Tibial nerve (tissue), 4 donors: Measurements from ENCODE around the gene COL9A3. TPM values are rescaled to one million over a fixed set of nuclear protein-coding genes. Genes with fewer than 3 reads are reported as not detected.

Source experiments
- DNase-seq, 2 donors: peaks; one replicate each; pipeline ENCODE4 v3.0.0-alpha.2; 2019; ENCODE audit warnings: low spot score in 2 of 2
- H3K27ac ChIP-seq, 4 donors: fragments of 200-600 bp; sonication (generic) in 3 of 4; one replicate each; pipeline ENCODE4 v1.5.1; 2017 to 2019; ENCODE audit warnings: mild to moderate bottlenecking in 1 of 4
- H3K27me3 ChIP-seq, 2 donors: fragments of 200-600 bp; sonication (generic) in 1 of 2; one replicate each; pipeline versions ENCODE4 v1.5.1 to v1.6.0; 2017 to 2019
- H3K36me3 ChIP-seq, 3 donors: fragments of 200-600 bp; sonication (generic); one replicate each; pipeline ENCODE4 v1.5.1; 2018 to 2019
- H3K4me1 ChIP-seq, 4 donors: fragments of 200-600 bp; sonication (generic) in 3 of 4; one replicate each; pipeline ENCODE4 v1.5.1; 2017 to 2019
- H3K4me3 ChIP-seq, 4 donors: fragments of 200-600 bp; sonication (generic) in 3 of 4; one replicate each; pipeline ENCODE4 v1.5.1; 2017 to 2019; ENCODE audit warnings: mild to moderate bottlenecking in 1 of 4, moderate library complexity in 1 of 4
- H3K9me3 ChIP-seq, 4 donors: fragments of 200-600 bp; sonication (generic) in 3 of 4; one replicate each; pipeline ENCODE4 v1.5.1; 2017 to 2019
- EP300 ChIP-seq, 2 donors: sonication (generic); formaldehyde crosslinking; IDR thresholded peaks; one replicate each; pipeline ENCODE4 v1.6.1; 2017; ENCODE audit warnings: antibody characterized with exemption in 2 of 2, mild to moderate bottlenecking in 1 of 2
- POLR2A ChIP-seq, 2 donors: fragments of 450-650 bp; IDR thresholded peaks; one replicate each; pipeline ENCODE4 v1.6.1; 2017; ENCODE audit warnings: antibody characterized with exemption in 2 of 2, mild to moderate bottlenecking in 2 of 2, moderate library complexity in 2 of 2
- WGBS, 2 donors: methylation state at CpG; one replicate each; pipeline ENCODE4 v1.1.5; 2018; 5-methylcytosine and 5-hydroxymethylcytosine counted together
- total RNA-seq, 4 donors: library from RNA; depleted of rRNA; stranded (reverse); fragments of >200 nt; gene quantifications; one replicate each; pipeline ENCODE4 v1.1.0, GENCODE V29; 2016
- TF ChIP-seq, protein P1 (sequence below), 5 experiments: fragments of 200-600 bp in 3 of 5; fragments of 450-650 bp in 2 of 5; sonication (generic) in 3 of 5; IDR thresholded peaks; one replicate each; pipeline ENCODE4 v1.5.1; 2016 to 2019; ENCODE audit warnings: antibody characterized with exemption in 5 of 5, mild to moderate bottlenecking in 3 of 5, moderate library complexity in 2 of 5

The COL9A3 gene
- total RNA-seq, 4 donors from 2014 or later, result 51.3 to 81.2 (median 63.5) TPM

DNA sequence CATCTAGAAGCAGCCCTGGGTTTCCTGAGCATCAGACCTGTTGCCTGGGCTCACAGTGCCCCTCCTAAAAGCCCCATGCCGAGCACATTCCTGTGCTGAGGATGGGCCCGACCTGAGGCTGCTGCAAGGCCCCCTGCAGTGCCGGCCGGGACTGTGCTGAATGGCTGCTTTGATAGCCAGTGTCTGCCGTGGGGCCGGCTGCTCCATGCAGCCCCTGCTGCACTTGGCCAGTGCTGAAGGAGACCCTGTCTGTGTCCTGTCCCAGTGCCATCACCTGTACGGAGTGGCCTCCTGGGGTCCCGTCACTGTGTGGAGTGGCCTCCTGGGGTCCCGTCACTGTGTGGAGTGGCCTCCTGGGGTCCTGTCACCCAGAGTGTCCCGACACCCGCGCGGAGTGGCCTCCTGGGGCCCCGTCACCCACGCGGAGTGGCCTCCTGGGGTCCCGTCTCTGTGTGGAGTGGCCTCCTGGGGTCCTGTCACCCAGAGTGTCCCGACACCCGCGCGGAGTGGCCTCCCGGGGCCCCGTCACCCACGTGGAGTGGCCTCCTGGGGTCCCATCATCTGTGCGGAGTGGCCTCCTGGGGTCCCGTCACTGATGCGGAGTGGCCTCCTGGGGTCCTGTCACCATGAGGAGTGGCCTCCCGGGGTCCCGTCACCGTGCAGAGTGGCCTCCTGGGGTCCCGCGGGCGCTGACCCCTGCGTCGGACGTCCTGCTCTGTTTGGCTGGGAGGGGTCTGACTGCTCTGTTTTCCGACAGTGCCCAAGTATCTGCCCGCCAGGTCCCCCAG is 7.0 kb downstream of the COL9A3 start:
- DNase-seq, result no peak
- H3K36me3 ChIP-seq, result peaks cover 0 to 50% (median 0%) of the 10 kb centered on the region in 3 donors
- H3K27ac ChIP-seq, result peak overlapping the region; percentile 64 to 87 (median 70)
- TF ChIP-seq, protein P1, sequence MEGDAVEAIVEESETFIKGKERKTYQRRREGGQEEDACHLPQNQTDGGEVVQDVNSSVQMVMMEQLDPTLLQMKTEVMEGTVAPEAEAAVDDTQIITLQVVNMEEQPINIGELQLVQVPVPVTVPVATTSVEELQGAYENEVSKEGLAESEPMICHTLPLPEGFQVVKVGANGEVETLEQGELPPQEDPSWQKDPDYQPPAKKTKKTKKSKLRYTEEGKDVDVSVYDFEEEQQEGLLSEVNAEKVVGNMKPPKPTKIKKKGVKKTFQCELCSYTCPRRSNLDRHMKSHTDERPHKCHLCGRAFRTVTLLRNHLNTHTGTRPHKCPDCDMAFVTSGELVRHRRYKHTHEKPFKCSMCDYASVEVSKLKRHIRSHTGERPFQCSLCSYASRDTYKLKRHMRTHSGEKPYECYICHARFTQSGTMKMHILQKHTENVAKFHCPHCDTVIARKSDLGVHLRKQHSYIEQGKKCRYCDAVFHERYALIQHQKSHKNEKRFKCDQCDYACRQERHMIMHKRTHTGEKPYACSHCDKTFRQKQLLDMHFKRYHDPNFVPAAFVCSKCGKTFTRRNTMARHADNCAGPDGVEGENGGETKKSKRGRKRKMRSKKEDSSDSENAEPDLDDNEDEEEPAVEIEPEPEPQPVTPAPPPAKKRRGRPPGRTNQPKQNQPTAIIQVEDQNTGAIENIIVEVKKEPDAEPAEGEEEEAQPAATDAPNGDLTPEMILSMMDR (IDR thresholded peaks at IDR 0.05), result no peak
- TF ChIP-seq EP300 (IDR thresholded peaks at IDR 0.05) (no peak), POLR2A (IDR thresholded peaks at IDR 0.05) (no peak)
- 64 to 68% methylated on average over 6 to 24 of the region's 38 CpGs for WGBS, 2 donors
- H3K4me1 ChIP-seq, result peaks cover 0 to 43% (median 29%) of the 10 kb centered on the region in 4 donors
- no peak overlapping the region for H3K4me3 ChIP-seq
- H3K27me3 ChIP-seq, result no peaks in the 10 kb centered on the region
- no peaks in the 10 kb centered on the region for H3K9me3 ChIP-seq

DNA sequence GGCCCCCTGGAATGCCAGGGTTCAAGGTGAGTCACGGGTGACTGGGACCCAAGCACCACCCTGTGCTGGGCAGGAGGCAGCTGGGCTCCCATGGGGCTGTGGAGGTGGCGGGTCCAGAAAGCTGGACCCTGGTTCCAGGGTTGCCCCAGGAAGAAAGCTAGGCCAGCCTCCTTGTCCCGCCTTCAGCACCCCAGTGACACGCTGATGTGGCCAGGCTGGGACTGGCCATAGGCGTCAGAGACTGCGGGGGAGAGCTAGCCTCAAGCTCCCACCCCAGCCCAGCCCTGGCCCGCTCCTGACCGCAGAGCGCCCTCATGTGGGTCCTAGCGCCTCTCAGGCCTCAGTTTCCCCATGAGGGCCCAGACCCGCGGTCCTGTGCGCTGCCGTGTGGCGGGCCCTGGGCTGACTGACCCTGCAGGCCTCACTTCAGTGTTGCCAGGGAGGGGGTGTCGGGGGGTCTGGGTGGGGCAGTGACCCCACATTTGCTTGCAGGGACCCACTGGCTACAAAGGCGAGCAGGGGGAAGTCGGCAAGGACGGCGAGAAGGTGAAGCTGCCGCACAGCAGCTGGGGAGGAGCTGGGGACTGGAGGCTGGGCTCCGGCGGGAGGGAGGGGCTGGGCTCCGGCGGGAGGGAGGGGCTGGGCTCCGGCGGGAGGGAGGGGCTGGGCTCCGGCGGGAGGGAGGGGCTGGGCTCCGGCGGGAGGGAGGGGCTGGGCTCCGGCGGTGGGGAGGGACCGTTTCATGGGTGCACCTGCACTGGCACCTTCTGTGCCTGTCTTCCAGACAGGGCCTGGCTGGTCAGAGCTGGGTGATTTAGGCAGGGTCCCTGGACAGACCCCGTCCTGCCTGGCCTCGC is 7.9 kb downstream of the COL9A3 start:
- H3K36me3 ChIP-seq, result peaks cover 0 to 57% (median 0%) of the 10 kb centered on the region in 3 donors
- peak overlapping the region; percentile 64 to 87 (median 74) for H3K27ac ChIP-seq

DNA sequence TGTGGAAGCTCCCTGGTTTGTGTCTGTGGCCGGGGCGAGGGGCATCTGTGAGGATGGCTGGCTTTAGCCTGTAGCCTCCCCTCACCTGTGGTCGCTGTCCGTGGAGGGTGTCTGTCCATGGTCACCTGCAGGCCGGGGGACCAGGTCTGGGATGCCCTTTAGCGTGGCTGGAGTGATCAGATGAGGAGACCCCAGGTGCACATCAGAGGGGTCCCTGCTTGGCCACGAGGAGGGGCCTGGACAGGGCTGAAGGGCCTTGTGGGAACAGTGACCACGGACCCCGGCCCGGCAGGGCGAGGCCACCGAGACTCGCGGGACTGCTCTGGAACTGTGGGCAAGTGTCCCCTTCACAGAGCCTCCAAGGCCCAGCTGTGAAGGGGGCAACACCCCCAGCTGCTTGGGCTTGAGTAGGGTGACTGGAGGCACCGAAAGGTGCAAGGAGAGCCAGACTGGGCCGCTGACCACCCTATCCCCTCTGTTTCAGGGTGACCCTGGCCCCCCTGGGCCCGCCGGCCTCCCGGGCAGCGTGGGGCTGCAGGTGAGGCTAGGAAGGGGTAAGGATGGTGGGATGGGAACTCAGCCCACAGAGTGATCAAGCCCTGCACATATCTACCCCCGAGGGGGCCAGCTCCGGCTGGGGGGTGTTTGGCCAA is 8.6 kb downstream of the COL9A3 start:
- Histone ChIP-seq H3K9me3 (no peaks in the 10 kb centered on the region), H3K27me3 (no peaks in the 10 kb centered on the region), H3K4me3 (no peak overlapping the region), H3K27ac (peak overlapping the region; percentile 40 to 87 (median 71)), H3K4me1 (peaks cover 0 to 28% (median 13%) of the 10 kb centered on the region in 4 donors), H3K36me3 (peaks cover 0 to 63% (median 0%) of the 10 kb centered on the region in 3 donors)
- TF ChIP-seq POLR2A (IDR thresholded peaks at IDR 0.05), result no peak
- TF ChIP-seq, protein P1 (IDR thresholded peaks at IDR 0.05), result no peak
- TF ChIP-seq EP300 (IDR thresholded peaks at IDR 0.05), result no peak
- 81 to 87% methylated on average over 17 to 18 of the region's 22 CpGs for WGBS, 2 donors
- no peak for DNase-seq

More for the DNA sequence above, 7.9 kb downstream of the COL9A3 start:
- peaks cover 0 to 35% (median 21%) of the 10 kb centered on the region in 4 donors for H3K4me1 ChIP-seq
- peak overlapping the region in 2 of 4 donors; percentile 18 to 45 for H3K4me3 ChIP-seq
- no peaks in the 10 kb centered on the region for H3K27me3 ChIP-seq
- DNase-seq, result no peak
- 21 to 49% methylated on average over 4 to 8 of the region's 36 CpGs for WGBS, 2 donors
- TF ChIP-seq, protein P1 (IDR thresholded peaks at IDR 0.05), result no peak
- TF ChIP-seq POLR2A (IDR thresholded peaks at IDR 0.05) (no peak), EP300 (IDR thresholded peaks at IDR 0.05) (no peak)
- H3K9me3 ChIP-seq, result no peaks in the 10 kb centered on the region

DNA sequence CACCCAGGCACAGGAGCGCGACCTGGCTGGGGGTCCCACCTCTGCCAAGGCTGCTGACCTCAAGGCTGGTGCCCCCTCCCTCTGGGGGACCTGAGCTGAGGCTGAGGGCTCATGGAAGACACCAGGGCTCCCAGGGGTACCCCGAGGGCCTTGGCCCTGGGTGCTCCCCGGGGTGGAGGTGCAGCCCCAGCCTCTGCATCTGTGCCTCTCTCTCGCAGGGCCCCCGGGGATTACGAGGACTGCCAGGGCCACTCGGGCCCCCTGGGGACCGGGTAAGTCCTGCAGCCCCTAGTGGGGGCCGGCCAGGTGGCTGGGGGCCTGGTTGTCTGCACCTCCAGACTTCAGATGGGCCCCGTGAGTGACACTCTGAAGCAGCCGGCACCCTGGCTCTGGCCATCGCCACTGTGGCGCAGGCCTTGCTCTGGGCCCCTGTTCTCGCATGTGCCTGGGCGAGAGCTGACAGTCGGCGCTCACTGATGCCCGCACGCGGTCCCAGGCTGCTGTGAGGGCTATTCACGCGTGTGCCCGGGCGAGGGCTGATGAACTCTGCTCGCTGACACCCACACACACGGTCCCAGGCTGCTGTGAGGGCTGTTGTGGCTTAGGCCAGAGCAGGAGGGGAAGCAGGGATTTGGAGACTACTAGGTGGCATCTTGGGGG is 9.3 kb downstream of the COL9A3 start:
- Histone ChIP-seq H3K36me3 (peaks cover 0 to 63% (median 0%) of the 10 kb centered on the region in 3 donors), H3K9me3 (no peaks in the 10 kb centered on the region), H3K27ac (peak overlapping the region; percentile 40 to 87 (median 62)), H3K4me3 (no peak overlapping the region), H3K4me1 (peaks cover 0 to 26% (median 13%) of the 10 kb centered on the region in 4 donors), H3K27me3 (no peaks in the 10 kb centered on the region)
- DNase-seq, result no peak
- 69 to 87% methylated on average over 17 to 26 of the region's 27 CpGs for WGBS, 2 donors
- TF ChIP-seq EP300 (IDR thresholded peaks at IDR 0.05) (no peak), POLR2A (IDR thresholded peaks at IDR 0.05) (no peak)
- TF ChIP-seq, protein P1 (IDR thresholded peaks at IDR 0.05), result no peak
